H9 (cell line): ENCODE data around the gene HHAT. TPM values are rescaled to one million over a fixed set of nuclear protein-coding genes. Genes with fewer than 3 reads are reported as not detected.

Source experiments
- DNase-seq: peaks from one replicate; pipeline ENCODE4 v3.0.0-alpha.2; 2017
- H2AFZ ChIP-seq: one replicate; pipeline ENCODE4 v1.6.1; 2013; ENCODE audit warnings: mild to moderate bottlenecking, low read length, control low read depth, moderate library complexity
- H2AK5ac ChIP-seq: 2 replicates; pipeline ENCODE4 v1.6.1; 2013; ENCODE audit warnings: low read length, control low read depth, mixed read lengths; ENCODE audit not compliant: insufficient read length
- H2BK120ac ChIP-seq: one replicate; pipeline ENCODE4 v1.6.1; 2013; ENCODE audit warnings: low read depth, mild to moderate bottlenecking, low read length, control low read depth, inconsistent platforms; ENCODE audit not compliant: poor library complexity, severe bottlenecking
- H2BK12ac ChIP-seq: 2 replicates; pipeline ENCODE4 v1.6.1; 2013; ENCODE audit warnings: low read length, control low read depth, mixed read lengths, low read depth; ENCODE audit not compliant: insufficient read length
- H2BK15ac ChIP-seq: 2 replicates; pipeline ENCODE4 v1.6.1; 2013; ENCODE audit warnings: low read depth, low read length, control low read depth
- H2BK20ac ChIP-seq: one replicate; pipeline ENCODE4 v1.6.1; 2013; ENCODE audit warnings: low read depth, mild to moderate bottlenecking, low read length, control low read depth, inconsistent platforms; ENCODE audit not compliant: poor library complexity, severe bottlenecking
- H2BK5ac ChIP-seq: 2 replicates; pipeline ENCODE4 v1.6.1; 2013; ENCODE audit warnings: low read length, control low read depth, mixed read lengths; ENCODE audit not compliant: insufficient read length
- H3K14ac ChIP-seq: 2 replicates; pipeline ENCODE4 v1.6.1; 2013; ENCODE audit warnings: low read length, control low read depth; ENCODE audit not compliant: insufficient read depth
- H3K18ac ChIP-seq: 2 replicates; pipeline ENCODE4 v1.6.1; 2013; ENCODE audit warnings: low read depth, mild to moderate bottlenecking, mixed read lengths, low read length, control low read depth; ENCODE audit not compliant: insufficient read length
- H3K23ac ChIP-seq: 2 replicates; pipeline ENCODE4 v1.6.1; 2013; ENCODE audit warnings: low read length, control low read depth, mixed read lengths, low read depth; ENCODE audit not compliant: insufficient read length
- H3K23me2 ChIP-seq: 2 replicates; pipeline ENCODE4 v1.6.1; 2013; ENCODE audit warnings: low read depth, mild to moderate bottlenecking, mixed read lengths, low read length, control low read depth; ENCODE audit not compliant: insufficient read length, poor library complexity, severe bottlenecking
- H3K27ac ChIP-seq: 2 replicates; pipeline ENCODE4 v1.5.1; 2013; ENCODE audit warnings: low read length, control low read depth, mixed read lengths, low read depth; ENCODE audit not compliant: insufficient read length
- H3K27me3 ChIP-seq: 2 replicates; pipeline ENCODE4 v1.6.1; 2013; ENCODE audit warnings: low read length, control low read depth, inconsistent platforms; ENCODE audit not compliant: insufficient read depth
- H3K4ac ChIP-seq: 2 replicates; pipeline ENCODE4 v1.6.1; 2013; ENCODE audit warnings: low read depth, mild to moderate bottlenecking, control low read depth, inconsistent platforms, low read length, moderate library complexity
- H3K4me1 ChIP-seq: 2 replicates; pipeline ENCODE4 v1.6.1; 2013; ENCODE audit warnings: low read length, control low read depth, inconsistent platforms; ENCODE audit not compliant: insufficient read depth
- H3K4me2 ChIP-seq: 2 replicates; pipeline ENCODE4 v1.6.1; 2013; ENCODE audit warnings: low read length, control low read depth, mixed read lengths; ENCODE audit not compliant: insufficient read length, insufficient read depth
- H3K56ac ChIP-seq: 2 replicates; pipeline ENCODE4 v1.6.1; 2013; ENCODE audit warnings: low read depth, mild to moderate bottlenecking, mixed read lengths, low read length, control low read depth; ENCODE audit not compliant: insufficient read length
- H3K79me1 ChIP-seq: 2 replicates; pipeline ENCODE4 v1.6.1; 2013; ENCODE audit warnings: low read depth, mild to moderate bottlenecking, moderate library complexity, low read length, control low read depth, inconsistent platforms; ENCODE audit not compliant: insufficient read depth, poor library complexity, severe bottlenecking
- H3K79me2 ChIP-seq: 2 replicates; pipeline ENCODE4 v1.6.1; 2013; ENCODE audit warnings: low read length, control low read depth, inconsistent platforms; ENCODE audit not compliant: insufficient read depth
- H3K9ac ChIP-seq: 2 replicates; pipeline ENCODE4 v1.6.1; 2013; ENCODE audit warnings: low read length, control low read depth, mixed read lengths; ENCODE audit not compliant: insufficient read length; ENCODE audit errors: extremely low read depth
- H3K9me3 ChIP-seq: one replicate; pipeline ENCODE4 v1.6.1; 2013; ENCODE audit warnings: low read depth, low read length, inconsistent platforms; ENCODE audit not compliant: control insufficient read depth
- H3T11ph ChIP-seq: one replicate; pipeline ENCODE4 v1.6.1; 2013; ENCODE audit warnings: mild to moderate bottlenecking, low read length, control low read depth, inconsistent platforms
- H4K20me1 ChIP-seq: one replicate; pipeline ENCODE4 v1.6.1; 2013; ENCODE audit not compliant: control insufficient read depth, insufficient read length, insufficient read depth
- H4K5ac ChIP-seq: 2 replicates; pipeline ENCODE4 v1.6.1; 2013; ENCODE audit warnings: low read depth, mild to moderate bottlenecking, mixed read lengths, low read length, control low read depth; ENCODE audit not compliant: insufficient read length
- H4K8ac ChIP-seq: replicated peaks from 2 replicates; pipeline ENCODE4 v1.6.1; 2013; ENCODE audit warnings: low read length, control low read depth, mixed read lengths, low read depth; ENCODE audit not compliant: insufficient read length
- H4K91ac ChIP-seq: 2 replicates; pipeline ENCODE4 v1.6.1; 2013; ENCODE audit warnings: low read depth, mild to moderate bottlenecking, moderate library complexity, mixed read lengths, low read length, control low read depth; ENCODE audit not compliant: insufficient read length
- H3K27ac Mint-ChIP-seq, 3 experiments: 2 replicates in 2 of 3; 3 replicates in 1 of 3; pipeline ENCODE4 v1.8.0; 2020 to 2021; ENCODE audit warnings: mixed read lengths in 3 of 3, mild to moderate bottlenecking in 1 of 3, moderate library complexity in 1 of 3
- H3K27me3 Mint-ChIP-seq: 2 replicates; pipeline ENCODE4 v1.8.0; 2021; ENCODE audit warnings: low read depth, mild to moderate bottlenecking, moderate library complexity, mixed read lengths
- H3K36me3 Mint-ChIP-seq, 3 experiments: 2 replicates in 2 of 3; 3 replicates in 1 of 3; pipeline ENCODE4 v1.8.0; 2020 to 2021; ENCODE audit warnings: low read depth in 3 of 3, mixed read lengths in 3 of 3; ENCODE audit not compliant: insufficient read depth in 1 of 3
- H3K4me1 Mint-ChIP-seq, 2 experiments: 2 replicates each; pipeline ENCODE4 v1.8.0; 2020; ENCODE audit warnings: mixed read lengths in 2 of 2
- H3K4me3 Mint-ChIP-seq, 2 experiments: 2 replicates in 1 of 2; 3 replicates in 1 of 2; pipeline ENCODE4 v1.8.0; 2020 to 2021; ENCODE audit warnings: mild to moderate bottlenecking in 2 of 2, mixed read lengths in 2 of 2, moderate library complexity in 1 of 2
- H3K9me3 Mint-ChIP-seq, 2 experiments: 2 replicates in 1 of 2; 3 replicates in 1 of 2; pipeline ENCODE4 v1.8.0; 2020; ENCODE audit warnings: mild to moderate bottlenecking in 2 of 2, mixed read lengths in 2 of 2, moderate library complexity in 1 of 2
- WGBS: extraction: QIAGEN DNeasy Blood & Tissue Kit; methylation state at CpG from one replicate; pipeline ENCODE4 v1.1.7; 2013; ENCODE audit warnings: missing lambda C conversion rate, low lambda C conversion rate, mixed read lengths; ENCODE audit not compliant: insufficient read length; ENCODE audit errors: extremely low coverage; 5-methylcytosine and 5-hydroxymethylcytosine counted together
- total RNA-seq: library from RNA; stranded (reverse); gene quantifications from 2 replicates; pipeline ENCODE4 v1.2.1, GENCODE V29; 2021
- TF ChIP-seq, protein P1 (sequence below): fragments of 200-600 bp; sonication (generic); conservative IDR thresholded peaks from 3 replicates; pipeline ENCODE4 v1.8.0; 2021; ENCODE audit warnings: antibody characterized with exemption, mild to moderate bottlenecking

HHAT gene
- total RNA-seq, 1 experiment from 2014 or later = 0.48 TPM

DNA sequence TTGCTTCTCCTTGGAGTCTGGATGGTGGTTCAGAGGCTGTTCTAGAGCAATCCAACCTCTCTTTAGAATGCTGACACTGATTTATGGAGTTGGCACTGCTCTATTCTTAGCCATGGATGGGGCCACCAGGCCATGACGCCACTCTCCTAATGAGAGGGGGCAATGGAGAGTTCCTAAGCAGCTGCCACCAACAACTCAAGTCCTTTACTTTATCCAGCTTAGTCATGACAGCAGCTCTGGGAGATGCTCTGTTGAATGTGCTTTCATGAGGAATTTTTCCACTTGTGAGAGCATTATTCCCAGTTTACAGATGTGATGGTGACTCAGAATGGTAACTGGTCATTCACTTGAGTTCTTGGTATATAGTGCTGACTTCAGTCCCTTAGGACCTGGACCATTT, 366.3 kb downstream of the HHAT start:
- Histone ChIP-seq H2AFZ (no peak overlapping the region), H2BK120ac (no peak overlapping the region), H3K4ac (no peak overlapping the region), H3K4me2 (no peak overlapping the region), H4K20me1 (no peaks in the 10 kb centered on the region), H3K9ac (no peak overlapping the region), H3K79me2 (no peaks in the 10 kb centered on the region), H3T11ph (no peak overlapping the region), H4K5ac (no peak overlapping the region), H3K14ac (no peak overlapping the region), H3K56ac (no peak overlapping the region), H3K27ac (no peak overlapping the region), H2BK15ac (no peak overlapping the region), H3K23me2 (no peaks in the 10 kb centered on the region), H2BK5ac (no peak overlapping the region), H2BK20ac (no peak overlapping the region), H3K4me1 (no peaks in the 10 kb centered on the region), H3K27me3 (no peaks in the 10 kb centered on the region), H3K79me1 (no peaks in the 10 kb centered on the region), H2BK12ac (no peak overlapping the region), H3K18ac (no peak overlapping the region), H3K23ac (no peak overlapping the region), H3K9me3 (no peaks in the 10 kb centered on the region), H2AK5ac (no peak overlapping the region), H4K8ac (no peak overlapping the region), H4K91ac (no peak overlapping the region)
- Mint-ChIP-seq H3K27me3 (no peaks in the 10 kb centered on the region), H3K4me1 (peaks cover 3 to 4% of the 10 kb centered on the region in 2 experiments; a peak in 1 of 4 replicates), H3K27ac (no peak overlapping the region), H3K4me3 (no peak overlapping the region), H3K9me3 (no peaks in the 10 kb centered on the region), H3K36me3 (no peaks in the 10 kb centered on the region)
- no CpG with 5 or more reads among the region's 1 CpG for WGBS
- TF ChIP-seq, protein P1, sequence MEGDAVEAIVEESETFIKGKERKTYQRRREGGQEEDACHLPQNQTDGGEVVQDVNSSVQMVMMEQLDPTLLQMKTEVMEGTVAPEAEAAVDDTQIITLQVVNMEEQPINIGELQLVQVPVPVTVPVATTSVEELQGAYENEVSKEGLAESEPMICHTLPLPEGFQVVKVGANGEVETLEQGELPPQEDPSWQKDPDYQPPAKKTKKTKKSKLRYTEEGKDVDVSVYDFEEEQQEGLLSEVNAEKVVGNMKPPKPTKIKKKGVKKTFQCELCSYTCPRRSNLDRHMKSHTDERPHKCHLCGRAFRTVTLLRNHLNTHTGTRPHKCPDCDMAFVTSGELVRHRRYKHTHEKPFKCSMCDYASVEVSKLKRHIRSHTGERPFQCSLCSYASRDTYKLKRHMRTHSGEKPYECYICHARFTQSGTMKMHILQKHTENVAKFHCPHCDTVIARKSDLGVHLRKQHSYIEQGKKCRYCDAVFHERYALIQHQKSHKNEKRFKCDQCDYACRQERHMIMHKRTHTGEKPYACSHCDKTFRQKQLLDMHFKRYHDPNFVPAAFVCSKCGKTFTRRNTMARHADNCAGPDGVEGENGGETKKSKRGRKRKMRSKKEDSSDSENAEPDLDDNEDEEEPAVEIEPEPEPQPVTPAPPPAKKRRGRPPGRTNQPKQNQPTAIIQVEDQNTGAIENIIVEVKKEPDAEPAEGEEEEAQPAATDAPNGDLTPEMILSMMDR = no peak
- DNase-seq = no peak
